Measurements from ENCODE around the gene TERC. TPM values are rescaled to one million over a fixed set of nuclear protein-coding genes. Genes with fewer than 3 reads are reported as not detected.
"Not testable (repeated sequence)": the region's sequence is repeated elsewhere in the genome, so short reads cannot be mapped to it uniquely, and the experiment has no call there.

The TERC gene
- total RNA-seq, 1 donor from 2014 or later, result 2.5 TPM

DNA sequence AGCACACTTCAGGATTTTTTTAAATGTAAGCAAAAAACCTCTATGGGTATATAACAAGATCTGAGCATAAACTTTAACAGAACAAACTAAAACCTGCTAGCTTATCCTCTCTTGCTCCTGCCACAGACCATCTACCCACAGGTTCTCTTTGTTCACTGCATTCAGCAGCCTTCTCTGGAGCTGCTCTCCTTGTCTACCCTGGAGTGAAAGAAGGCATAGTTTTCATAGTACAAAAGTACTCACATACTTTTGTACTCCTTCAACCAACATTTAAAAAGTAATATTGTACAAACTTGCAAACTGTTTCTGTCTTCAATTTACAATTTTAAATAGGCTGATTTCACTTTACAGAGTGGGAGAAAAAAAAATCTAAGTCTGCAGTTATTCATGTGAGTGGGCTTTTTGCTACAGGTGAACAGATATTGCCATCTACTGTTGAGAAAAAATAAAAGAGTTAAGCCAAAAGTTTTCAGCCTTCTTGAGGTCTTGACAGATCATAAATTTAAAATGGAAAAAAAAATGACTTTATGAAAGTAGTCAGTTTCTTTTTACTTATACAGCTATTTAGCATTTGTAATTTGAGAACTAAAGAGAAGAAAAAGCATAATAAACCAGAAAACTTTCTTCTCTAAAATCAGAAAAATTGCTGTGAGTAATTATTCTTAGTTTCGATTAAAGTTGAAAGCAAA is 20.4 kb downstream of the TERC start:
- no peak overlapping the region for H3K4me3 Mint-ChIP-seq
- DNase-seq (no peak), ATAC-seq (ENCODE audit: low read depth) (no peak)
- no peaks in the 10 kb centered on the region for H3K9me3 Mint-ChIP-seq
- H3K36me3 Mint-ChIP-seq (ENCODE audit: low read depth), result no peaks in the 10 kb centered on the region
- CTCF ChIA-PET, result interaction anchor here (0.9 to 1.8 kb wide), 4 partner anchors 10 to 879 kb away, joined by 3 to 6 read pairs (median 4); no protein-coding TSS in a partner anchor
- TF ChIP-seq, protein P1, sequence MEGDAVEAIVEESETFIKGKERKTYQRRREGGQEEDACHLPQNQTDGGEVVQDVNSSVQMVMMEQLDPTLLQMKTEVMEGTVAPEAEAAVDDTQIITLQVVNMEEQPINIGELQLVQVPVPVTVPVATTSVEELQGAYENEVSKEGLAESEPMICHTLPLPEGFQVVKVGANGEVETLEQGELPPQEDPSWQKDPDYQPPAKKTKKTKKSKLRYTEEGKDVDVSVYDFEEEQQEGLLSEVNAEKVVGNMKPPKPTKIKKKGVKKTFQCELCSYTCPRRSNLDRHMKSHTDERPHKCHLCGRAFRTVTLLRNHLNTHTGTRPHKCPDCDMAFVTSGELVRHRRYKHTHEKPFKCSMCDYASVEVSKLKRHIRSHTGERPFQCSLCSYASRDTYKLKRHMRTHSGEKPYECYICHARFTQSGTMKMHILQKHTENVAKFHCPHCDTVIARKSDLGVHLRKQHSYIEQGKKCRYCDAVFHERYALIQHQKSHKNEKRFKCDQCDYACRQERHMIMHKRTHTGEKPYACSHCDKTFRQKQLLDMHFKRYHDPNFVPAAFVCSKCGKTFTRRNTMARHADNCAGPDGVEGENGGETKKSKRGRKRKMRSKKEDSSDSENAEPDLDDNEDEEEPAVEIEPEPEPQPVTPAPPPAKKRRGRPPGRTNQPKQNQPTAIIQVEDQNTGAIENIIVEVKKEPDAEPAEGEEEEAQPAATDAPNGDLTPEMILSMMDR (IDR thresholded peaks at IDR 0.05), result no peak
- no peaks in the 10 kb centered on the region for H3K4me1 Mint-ChIP-seq
- POLR2A ChIA-PET, result interaction anchor here (0.6 kb wide), 1 partner anchor 28 kb away, joined by 5 read pairs; no protein-coding TSS in a partner anchor
- H3K27me3 Mint-ChIP-seq, result peaks cover 17% of the 10 kb centered on the region
- H3K27ac Mint-ChIP-seq, result no peak overlapping the region
- intact Hi-C loops (cut with micrococcal nuclease), result loop anchor here (1.0 to 5.0 kb wide), 2 partner anchors 82 to 1697 kb away; partner anchors contain the start of gene MECOM

GRCh38 chr3:169739067-169739466 is 25.8 kb downstream of the TERC start:
- Mint-ChIP-seq H3K4me1 (no peaks in the 10 kb centered on the region), H3K27me3 (peaks cover 2% of the 10 kb centered on the region), H3K4me3 (no peak overlapping the region), H3K27ac (no peak overlapping the region), H3K36me3 (ENCODE audit: low read depth) (no peaks in the 10 kb centered on the region), H3K9me3 (peaks cover 12% of the 10 kb centered on the region)
- intact Hi-C loops (cut with micrococcal nuclease), result no loop called here
- CTCF ChIA-PET, result no interaction called here
- ATAC-seq (ENCODE audit: low read depth) (no peak), DNase-seq (no peak)
- POLR2A ChIA-PET, result no interaction called here
- TF ChIP-seq, protein P1 (IDR thresholded peaks at IDR 0.05), result no peak

DNA sequence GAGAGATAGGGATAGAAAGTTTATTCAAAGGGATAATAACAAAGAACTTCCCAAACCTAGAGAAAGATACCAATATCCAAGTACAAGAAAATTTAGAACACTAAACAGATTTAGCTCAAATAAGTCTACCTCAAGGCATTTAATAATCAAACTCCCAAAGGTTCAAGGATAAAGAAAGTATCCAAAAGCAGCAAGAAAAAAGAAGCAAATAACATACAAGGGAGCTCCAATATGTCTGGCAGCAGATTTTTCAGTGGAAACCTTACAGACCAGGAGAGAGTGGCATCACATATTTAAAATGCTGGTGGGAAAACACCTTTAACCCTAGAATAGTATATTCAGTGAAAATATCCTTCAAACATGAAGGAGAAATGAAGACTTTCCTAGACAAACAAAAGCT is 33.0 kb downstream of the TERC start:
- H3K36me3 Mint-ChIP-seq (ENCODE audit: low read depth); intact Hi-C loops (cut with micrococcal nuclease); H3K4me1 Mint-ChIP-seq; POLR2A ChIA-PET; H3K4me3 Mint-ChIP-seq; H3K27ac Mint-ChIP-seq; ATAC-seq (ENCODE audit: low read depth); DNase-seq: not testable (repeated sequence)
- Mint-ChIP-seq H3K9me3 (peaks cover 36% of the 10 kb centered on the region), H3K27me3 (peaks cover 34% of the 10 kb centered on the region)
- CTCF ChIA-PET, result interaction anchor here (1.2 kb wide), 1 partner anchor 12 kb away, joined by 3 read pairs; no protein-coding TSS in a partner anchor

GRCh38 chr3:169722724-169723123 is 42.1 kb downstream of the TERC start:
- H3K36me3 Mint-ChIP-seq (ENCODE audit: low read depth), result no peaks in the 10 kb centered on the region
- no peak overlapping the region for H3K4me3 Mint-ChIP-seq
- ChIA-PET CTCF (no interaction called here), POLR2A (no interaction called here)
- DNase-seq, result no peak
- TF ChIP-seq, protein P1 (IDR thresholded peaks at IDR 0.05), result no peak
- no peak for ATAC-seq (ENCODE audit: low read depth)
- H3K27ac Mint-ChIP-seq, result no peak overlapping the region
- H3K9me3 Mint-ChIP-seq, result peaks cover 11% of the 10 kb centered on the region
- peaks cover 27% of the 10 kb centered on the region for H3K27me3 Mint-ChIP-seq
- no peaks in the 10 kb centered on the region for H3K4me1 Mint-ChIP-seq
- intact Hi-C loops (cut with micrococcal nuclease), result no loop called here

DNA sequence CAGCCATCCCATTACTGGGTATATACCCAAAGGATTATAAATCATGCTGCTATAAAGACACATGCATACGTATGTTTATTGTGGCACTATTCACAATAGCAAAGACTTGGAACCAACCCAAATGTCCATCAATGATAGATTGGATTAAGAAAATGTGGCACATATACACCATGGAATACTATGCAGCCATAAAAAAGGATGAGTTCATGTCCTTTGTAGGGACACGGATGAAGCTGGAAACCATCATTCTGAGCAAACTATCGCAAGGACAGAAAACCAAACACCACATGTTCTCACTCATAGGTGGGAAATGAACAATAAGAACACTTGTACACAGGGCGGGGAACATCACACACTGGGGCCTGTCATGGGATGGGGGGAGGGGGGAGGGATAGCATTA is 46.4 kb downstream of the TERC start:
- DNase-seq; H3K36me3 Mint-ChIP-seq (ENCODE audit: low read depth); H3K9me3 Mint-ChIP-seq; H3K4me3 Mint-ChIP-seq; ATAC-seq (ENCODE audit: low read depth); intact Hi-C loops (cut with micrococcal nuclease); H3K4me1 Mint-ChIP-seq; H3K27ac Mint-ChIP-seq; CTCF ChIA-PET; POLR2A ChIA-PET: not testable (repeated sequence)
- peaks cover 32% of the 10 kb centered on the region for H3K27me3 Mint-ChIP-seq

Other genes starting within 250 kb of the TERC start
- 0.22 TPM in 1 of 2 replicates, not detected in the other for gene MECOM, start 101.3 kb downstream of the TERC start, total RNA-seq
- 0.42 and 0.49 TPM in 2 replicates for gene ACTRT3, start 4.5 kb upstream of the TERC start, total RNA-seq
- gene MYNN, start 8.3 kb upstream of the TERC start, total RNA-seq, result 23.9 and 24.8 TPM in 2 replicates
- 0.29 and 0.40 TPM in 2 replicates for gene LRRIQ4, start 47.8 kb upstream of the TERC start, total RNA-seq
- 4.2 and 5.7 TPM in 2 replicates for gene LRRC34, start 47.8 kb upstream of the TERC start, total RNA-seq
- gene LRRC31, start 104.9 kb upstream of the TERC start, total RNA-seq, result not detected in 2 replicates
- 0.20 TPM in 1 of 2 replicates, not detected in the other for gene SAMD7, start 146.5 kb upstream of the TERC start, total RNA-seq
- 140 and 165 TPM in 2 replicates for gene SEC62, start 201.7 kb upstream of the TERC start, total RNA-seq

All from activated B cell treated with CpG ODN at 0.5 μM for 24 hours (primary cell).